HG02973 (cell line): Measurements from ENCODE around the gene STK24.

Experiments used
- ATAC-seq: cut with Tn5 transposase; IDR thresholded peaks from one replicate; pipeline ENCODE4 v1.9.1; 2021; ENCODE audit warnings: moderate library complexity; ENCODE audit not compliant: unreplicated experiment

STK24 gene

GRCh38 chr13:98557937-98558792 lies 18.7 kb downstream of the STK24 start:
- ATAC-seq, result no peak

DNA sequence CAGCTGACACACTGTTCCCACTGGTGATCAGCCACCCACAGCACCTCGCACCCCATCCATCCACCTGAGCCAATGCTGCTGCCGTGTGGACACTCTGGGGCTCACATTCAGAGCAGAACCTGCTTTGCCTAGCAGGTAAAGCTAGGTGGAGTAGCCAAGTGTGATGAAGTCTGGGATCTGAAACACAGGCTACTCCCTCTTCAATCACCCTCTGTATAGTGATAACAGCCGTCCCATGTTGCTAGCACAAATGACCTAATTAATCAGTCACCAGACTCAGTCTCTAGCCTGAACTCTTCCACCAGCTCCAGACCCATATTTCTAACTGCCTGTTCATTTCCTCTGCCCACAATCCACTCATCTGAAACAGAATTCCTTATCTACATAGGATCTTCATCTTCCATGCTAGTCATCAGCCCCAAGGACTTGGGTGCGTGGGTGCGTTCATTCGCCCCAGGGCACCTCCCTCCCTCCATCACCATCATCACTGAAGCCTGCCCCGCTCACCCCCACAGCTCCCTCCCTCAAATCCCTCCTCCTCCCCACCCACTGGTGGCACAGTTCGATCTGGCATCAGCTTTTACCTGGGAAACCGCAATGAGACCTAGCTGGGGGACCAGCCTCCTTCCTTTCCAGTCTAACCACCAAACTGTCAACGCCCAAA lies 19.8 kb downstream of the STK24 start:
- no peak for ATAC-seq

DNA sequence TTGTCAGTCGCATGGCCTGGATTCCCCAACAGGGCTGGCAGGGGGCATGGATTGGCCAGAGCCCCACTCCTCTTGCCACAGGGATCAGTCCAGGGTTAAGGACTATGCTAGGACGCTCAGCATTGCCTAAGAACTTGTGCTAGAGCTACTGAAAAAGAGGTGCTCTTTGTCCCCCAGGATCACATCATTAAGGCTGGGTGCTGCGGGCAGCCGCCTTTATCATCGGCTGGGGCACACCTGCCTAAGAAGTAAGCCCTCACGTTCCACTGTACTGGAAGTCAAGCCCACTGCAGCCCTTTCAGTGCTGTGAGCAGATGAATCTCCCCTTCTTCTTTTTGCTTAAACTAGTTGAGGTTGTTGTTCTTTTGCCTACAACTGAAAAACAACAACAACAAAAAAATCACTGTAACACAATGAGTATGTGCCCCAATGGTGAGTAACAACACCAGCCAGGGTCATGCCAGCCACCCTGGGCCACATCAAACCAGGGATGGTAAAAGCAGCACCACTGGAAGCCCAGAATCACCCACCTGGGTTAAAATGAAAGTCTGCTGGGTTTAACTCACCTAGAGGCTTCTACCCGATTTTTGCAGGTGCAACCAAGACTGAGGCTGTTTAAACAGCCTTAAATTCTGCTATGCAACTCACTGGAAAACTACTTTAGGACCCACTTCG lies 20.6 kb downstream of the STK24 start:
- ATAC-seq, result no peak

- peak; percentile 65 for ATAC-seq
These were observed 27.1 kb downstream of the STK24 start for GRCh38 chr13:98549728-98550317.

DNA sequence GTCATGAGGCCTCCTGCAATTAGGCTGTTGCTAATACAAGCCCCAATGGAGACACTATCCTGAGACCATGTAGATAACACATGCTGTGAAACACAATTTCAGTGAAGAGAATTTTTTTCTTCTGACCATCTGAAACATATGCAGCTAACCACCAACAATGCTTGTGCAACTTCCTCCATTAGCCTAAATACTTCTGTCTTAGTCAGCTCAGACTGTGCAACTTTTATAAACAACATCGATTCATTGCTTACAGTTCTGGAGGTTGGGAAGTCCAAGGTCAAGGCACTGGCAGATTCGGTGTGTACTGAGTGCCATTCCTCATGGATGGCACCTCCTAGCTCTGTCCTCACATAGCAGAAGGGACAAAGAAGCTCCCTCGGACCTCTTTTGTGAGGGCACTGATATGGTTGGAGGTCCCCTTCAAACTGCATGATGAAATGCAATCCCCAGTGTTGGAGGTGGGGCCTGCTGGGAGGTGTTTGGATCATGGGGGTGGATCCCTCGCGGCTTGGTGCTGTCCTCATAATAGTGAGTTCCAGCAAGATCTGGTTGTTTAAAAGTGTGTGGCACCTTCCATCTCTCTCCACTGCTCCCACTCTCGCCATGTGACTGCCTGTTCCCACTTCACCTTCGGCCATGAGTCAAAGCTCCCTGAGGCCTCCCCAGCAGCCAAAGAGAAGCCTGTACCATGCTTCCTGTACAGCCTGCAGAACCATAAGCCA lies 27.7 kb downstream of the STK24 start:
- no peak for ATAC-seq

GRCh38 chr13:98548230-98548629 lies 28.7 kb downstream of the STK24 start:
- ATAC-seq, result no peak

DNA sequence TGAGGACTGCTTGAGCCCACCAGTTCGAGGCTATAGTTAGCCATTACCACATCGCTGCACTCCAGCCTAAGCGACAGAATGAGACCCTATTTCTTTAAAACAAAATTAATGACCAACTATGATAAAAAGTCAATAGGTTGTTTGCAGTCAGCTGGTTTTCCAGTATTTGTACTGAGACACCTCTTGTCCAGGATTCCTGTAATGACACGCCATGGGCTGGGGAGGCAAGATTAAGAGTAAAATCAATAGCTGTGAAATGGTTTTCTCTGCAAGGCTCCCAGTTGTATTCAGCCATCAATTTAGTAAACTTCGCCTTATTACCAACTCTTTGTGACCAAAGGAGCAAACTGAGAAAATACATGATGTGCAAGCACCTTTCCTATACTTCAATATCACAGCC lies 29.5 kb downstream of the STK24 start:
- no peak for ATAC-seq

- ATAC-seq, result no peak
These were observed 30.5 kb downstream of the STK24 start for GRCh38 chr13:98546402-98546801.

DNA sequence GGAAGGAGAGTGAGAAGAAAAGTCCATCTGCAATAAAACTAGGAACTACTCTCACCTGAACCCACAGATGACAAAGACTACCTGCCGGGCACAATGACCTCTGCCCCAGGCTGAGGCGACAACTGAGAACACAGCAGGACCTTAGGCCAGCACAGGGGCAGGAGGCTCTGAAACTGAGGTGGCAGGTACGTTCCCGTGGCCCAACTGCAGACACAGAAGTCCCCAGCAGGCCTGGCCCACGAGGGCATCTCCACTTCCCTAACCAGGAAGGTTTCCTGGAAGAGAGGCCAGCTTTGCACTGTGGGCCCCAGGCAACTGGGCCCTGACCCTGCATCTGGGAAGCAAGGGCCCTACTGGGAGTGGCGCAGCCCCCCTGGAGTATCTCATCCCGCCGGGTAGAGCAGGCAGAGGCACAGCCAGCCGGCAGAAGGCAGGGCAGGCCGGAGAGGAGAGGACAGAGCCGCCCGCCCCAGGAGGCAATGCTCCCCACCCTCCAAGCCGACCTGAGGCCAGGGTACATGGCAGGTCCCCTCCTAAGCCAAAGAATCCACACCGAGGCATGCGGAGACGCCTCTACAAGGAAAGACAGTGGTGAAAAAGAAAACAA lies 32.7 kb downstream of the STK24 start:
- no peak for ATAC-seq

GRCh38 chr13:98543378-98544103 lies 33.4 kb downstream of the STK24 start:
- ATAC-seq, result no peak

- no peak for ATAC-seq
These were observed 34.1 kb downstream of the STK24 start for GRCh38 chr13:98542568-98543377.

DNA sequence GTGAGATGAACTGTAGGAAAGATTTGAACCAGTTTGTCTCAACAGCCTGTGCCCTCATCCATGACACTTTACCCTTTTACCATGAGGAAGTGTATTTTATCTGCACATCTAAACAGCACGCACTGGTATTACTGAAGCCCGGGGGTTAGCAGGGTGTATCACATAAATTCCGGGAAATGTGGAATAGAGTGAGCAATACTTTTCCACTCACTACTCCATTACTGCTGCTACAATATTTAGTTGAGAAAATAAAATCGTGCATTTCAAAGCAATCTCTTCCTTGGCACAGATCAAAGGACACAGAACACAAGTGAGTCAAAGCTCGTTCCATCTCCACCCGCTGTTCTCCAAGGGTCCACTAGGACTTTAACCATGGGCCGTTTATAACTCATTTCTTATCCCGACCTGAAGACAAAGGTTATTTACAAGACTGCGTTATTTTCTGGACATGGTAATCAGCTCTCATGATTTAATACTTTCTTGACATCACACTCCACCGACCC lies 35.2 kb downstream of the STK24 start:
- no peak for ATAC-seq

GRCh38 chr13:98541191-98541590 lies 35.7 kb downstream of the STK24 start:
- no peak for ATAC-seq

DNA sequence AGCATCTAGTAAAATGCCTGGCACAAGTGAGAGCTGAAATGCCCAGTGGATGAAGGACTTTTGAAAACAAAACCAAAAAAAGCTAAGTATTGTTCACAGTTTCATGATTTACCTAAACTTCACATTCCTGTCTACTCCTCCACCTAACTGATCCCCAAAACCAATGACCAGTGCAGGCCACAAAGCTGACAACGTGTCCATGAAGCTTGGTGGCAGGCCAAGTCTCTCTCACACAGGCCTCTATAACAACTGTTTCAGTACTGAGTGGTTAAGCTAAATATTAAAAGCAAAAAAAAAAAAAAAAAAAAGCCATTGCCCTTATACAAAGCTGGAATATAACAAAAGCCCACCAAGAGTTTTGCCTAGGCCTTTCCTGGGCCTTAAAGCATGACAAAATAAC lies 36.4 kb downstream of the STK24 start:
- no peak for ATAC-seq

DNA sequence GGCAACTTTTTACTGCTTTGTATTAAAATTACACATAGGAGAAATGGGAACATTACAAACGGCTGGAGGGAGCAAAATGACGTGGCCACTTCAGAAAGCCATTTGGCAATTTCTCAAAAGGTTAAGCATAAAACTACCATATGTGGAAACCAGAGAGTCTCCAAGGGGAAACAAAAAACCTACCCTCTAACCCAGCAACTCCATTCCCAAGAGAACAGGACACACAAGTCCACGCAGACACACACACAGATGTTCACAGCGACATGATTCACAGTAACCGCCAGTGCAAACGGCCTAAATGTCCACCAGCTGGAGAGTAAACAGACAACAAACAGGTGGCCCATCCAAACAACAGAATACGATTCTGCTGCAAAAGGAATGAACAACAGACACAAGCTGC lies 37.2 kb downstream of the STK24 start:
- ATAC-seq, result no peak

GRCh38 chr13:98538876-98539275 lies 38.0 kb downstream of the STK24 start:
- ATAC-seq, result no peak

- no peak for ATAC-seq
These were observed 39.2 kb downstream of the STK24 start for GRCh38 chr13:98537740-98538139.

DNA sequence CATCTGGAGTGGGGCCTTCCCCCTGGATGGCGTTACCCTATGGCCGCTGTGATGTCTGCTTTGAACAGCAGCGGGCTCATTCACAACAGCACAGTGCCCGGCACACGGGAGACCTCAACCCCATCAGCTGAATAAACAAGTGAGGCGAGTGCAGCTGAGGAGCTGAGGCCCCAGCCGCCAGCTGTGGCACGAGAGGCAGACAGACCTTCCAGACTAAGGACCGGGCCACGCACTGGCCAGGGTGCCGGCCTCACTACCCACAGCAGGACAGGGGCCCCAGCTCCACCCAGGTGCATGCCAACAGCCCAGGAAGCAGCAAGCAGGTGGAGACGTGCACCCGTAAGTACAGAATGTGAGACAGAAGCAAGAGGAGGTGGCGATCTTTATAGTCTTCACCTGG lies 39.6 kb downstream of the STK24 start:
- no peak for ATAC-seq

DNA sequence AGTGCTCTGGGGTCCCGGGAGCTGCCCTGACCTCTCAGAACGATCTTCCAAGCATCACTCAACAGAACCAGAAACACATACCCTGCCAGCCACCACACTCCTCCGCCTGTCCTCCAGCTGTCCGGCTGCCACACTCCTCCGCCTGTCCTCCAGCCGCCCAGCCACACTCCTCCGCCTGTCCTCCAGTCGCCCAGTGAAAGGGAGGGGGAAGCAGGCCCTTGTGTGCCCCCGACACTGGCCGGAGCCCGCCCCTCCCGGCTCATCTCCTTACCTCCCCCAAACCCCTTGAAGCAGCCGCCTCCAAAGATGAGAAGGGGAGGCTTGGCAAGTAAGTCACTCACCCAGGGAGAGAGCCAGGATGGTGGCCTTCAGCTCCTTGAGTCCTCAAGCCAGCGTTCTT lies 40.2 kb downstream of the STK24 start:
- no peak for ATAC-seq
